ENCODE results near the gene CLIC4.
"Not testable (repeated sequence)": the region's sequence is repeated elsewhere in the genome, so short reads cannot be mapped to it uniquely, and the experiment has no call there.

GRCh38 chr1:24733342-24733741 lies 11.9 kb upstream of the CLIC4 start:
- TF ChIP-seq CTCF (IDR thresholded peaks at IDR 0.05; ENCODE audit: low read depth, low read length); EZH2phosphoT487 (IDR thresholded peaks at IDR 0.05; ENCODE audit: low read depth): not testable (repeated sequence)

Measured in OCI-LY3 (cell line).